ENCODE measurements around the gene USP21.
A peak's percentile ranks its signal among the peaks of the same experiment; 100 is the strongest.
"Not testable (repeated sequence)": the region's sequence is repeated elsewhere in the genome, so short reads cannot be mapped to it uniquely, and the experiment has no call there.

The USP21 gene, protein sequence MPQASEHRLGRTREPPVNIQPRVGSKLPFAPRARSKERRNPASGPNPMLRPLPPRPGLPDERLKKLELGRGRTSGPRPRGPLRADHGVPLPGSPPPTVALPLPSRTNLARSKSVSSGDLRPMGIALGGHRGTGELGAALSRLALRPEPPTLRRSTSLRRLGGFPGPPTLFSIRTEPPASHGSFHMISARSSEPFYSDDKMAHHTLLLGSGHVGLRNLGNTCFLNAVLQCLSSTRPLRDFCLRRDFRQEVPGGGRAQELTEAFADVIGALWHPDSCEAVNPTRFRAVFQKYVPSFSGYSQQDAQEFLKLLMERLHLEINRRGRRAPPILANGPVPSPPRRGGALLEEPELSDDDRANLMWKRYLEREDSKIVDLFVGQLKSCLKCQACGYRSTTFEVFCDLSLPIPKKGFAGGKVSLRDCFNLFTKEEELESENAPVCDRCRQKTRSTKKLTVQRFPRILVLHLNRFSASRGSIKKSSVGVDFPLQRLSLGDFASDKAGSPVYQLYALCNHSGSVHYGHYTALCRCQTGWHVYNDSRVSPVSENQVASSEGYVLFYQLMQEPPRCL

DNA sequence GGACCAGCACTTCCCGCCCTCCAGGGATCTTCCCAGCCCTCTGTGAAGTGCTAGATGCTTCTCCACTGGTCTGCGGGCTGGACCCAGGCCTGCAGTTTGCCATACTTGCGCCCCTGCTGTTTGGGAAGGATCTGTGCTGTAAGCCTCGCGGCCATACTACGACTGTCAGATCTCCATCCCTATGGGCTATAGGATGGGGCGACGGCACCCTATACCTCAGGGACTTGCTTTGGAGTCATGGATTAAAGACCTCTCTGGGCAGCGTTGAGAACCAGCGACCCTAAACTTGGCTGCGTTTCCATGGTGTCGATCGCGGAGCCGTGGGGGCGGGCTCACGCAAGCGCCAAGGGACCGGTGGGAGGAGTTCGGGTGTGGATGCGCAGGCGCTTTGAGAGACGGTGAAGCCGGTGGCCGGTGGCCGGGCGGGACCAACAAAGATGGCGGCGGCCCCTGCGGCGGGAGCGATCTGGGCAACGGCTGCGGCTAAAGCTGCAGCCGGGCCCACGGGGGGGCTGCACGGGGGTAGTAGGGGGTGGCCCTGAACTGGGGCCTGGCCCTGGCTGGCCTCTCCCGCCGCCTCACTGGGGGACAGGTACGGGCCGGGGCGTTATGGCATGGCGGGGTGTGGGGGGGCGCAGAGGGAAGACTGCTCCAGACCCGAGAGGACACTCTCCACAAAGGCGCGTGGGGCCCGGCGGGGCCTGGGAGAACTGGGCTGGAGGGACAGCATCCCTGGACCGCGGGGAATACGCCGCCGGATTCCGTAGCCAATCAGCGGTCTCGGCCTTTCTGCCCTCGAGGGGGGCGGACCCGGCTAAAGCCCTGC lies at the start of gene USP21:
Gene USP21 (plus strand): TSS at position 414 of the 826 bp plus-strand sequence. CDS start 1,141 bp downstream, outside the sequence.
- DNase-seq: peak; percentile 86

DNA sequence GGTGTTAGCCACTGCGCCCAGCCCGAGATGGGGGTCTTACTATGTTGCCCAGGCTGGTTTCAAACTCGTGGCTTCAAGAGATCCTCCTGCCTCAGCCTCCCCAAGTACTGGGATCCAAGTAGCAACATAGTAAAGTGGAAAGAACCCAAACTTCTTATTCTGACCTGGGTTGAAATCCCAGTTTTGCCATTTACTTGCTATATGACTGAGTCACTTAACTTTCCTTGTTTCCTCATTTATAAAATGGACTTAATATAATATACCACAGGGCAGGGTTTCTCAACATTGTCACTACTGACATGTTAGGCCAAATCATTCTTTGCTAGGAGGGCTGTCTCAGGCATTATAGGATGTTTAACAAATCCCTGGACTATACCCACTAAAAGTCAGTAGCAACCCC lies 48.2 kb upstream of the USP21 start:
- no peak for DNase-seq

DNA sequence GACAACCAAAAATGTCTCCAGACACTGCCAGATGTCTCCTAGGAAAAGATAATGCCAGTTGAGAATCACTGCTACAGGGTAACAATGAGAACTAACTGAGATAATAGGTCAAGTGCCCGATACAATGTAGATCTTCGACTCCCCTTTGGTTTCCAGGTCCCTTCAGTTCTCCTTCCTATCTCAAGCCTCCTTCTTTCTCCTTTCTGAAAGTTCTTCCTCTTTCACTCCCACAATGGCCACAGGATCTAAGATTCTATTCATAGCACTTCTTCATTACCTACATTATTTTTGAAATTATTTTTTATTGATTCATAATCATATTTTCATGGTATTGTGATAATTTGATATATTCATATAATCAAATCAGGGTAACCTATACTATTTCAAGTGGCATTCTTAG lies 47.8 kb upstream of the USP21 start:
- no peak for DNase-seq

DNA sequence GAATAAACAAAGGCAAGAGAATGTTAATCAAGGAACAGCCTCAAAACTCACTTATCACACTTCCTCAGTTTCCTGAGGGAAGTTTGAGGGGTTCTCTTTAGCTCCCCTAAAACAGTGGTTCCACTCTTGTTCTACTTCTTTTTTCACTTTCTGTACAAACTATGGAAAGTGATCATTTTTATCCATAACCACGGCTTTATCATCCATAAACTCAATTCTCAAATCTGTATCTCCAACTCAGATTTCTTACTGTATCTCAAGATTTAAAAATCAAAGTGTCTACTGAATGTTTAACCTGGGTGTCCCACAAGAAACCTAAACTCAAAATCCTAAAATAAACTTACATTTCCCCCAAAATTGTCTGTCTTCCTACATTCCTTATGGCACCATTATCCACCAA lies 45.4 kb upstream of the USP21 start:
- no peak for DNase-seq

DNA sequence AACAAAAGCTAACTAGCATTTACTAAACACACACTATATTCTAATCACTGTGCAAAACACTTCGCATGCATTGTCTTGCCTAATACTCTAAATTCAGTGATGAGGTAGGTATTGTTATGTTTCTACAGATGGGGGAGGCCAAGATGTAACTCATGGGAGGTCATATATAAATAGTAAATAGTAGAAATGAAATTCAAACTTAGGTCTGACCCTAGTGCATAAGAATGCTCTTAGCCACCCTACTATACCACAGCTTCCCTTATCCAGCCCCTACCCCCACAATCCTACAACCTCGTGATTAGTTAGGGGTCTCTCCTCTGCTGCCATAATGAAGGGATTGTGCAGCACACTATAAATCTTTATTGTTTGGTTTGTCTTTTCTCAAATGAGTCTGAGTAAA lies 44.7 kb upstream of the USP21 start:
- DNase-seq: no peak

DNA sequence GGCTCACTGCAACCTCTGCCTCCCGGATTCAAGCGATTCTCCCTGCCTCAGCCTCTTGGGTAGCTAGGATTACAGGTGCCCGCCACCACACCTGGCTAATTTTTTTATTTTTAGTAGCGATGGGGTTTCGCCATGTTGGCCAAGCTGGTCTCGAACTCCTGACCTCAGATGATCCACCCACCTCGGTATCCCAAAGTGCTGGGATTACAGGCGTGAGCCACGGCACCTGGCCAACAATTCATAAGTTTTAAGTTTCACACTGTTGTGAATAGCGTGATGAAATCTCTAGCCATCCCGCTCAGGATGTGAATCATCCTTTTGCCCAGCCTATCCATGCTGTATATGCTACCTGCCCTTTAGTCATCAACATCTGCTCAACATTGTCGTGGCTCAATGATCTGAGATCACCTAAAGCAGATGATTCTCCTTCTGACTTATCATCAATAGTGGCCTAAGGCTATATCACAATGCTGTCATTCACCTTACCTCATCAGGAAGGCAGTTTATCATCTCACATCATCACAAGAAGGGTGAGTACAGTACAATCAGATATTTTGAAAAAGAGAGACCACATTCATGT lies 44.1 kb upstream of the USP21 start:
- no peak for DNase-seq

DNA sequence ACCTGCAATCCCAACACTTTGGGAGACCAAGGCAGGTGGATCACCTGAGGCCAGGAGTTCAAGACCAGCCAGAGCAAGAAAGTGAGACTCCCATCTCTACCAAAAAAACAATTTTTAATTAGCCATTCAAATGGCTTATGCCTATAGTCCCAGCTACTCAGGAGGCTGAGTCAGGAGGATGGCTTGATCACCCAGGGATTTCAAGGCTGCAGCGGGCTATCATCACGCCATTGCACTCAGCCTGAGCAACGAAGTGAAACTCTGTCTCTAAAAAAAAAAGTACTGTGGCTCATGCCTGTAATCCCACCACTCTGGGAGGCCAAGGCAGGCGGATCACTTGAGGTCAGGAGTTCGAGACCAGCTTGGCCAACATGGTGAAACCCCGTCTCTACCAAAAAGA lies 43.3 kb upstream of the USP21 start:
- DNase-seq: not testable (repeated sequence)

DNA sequence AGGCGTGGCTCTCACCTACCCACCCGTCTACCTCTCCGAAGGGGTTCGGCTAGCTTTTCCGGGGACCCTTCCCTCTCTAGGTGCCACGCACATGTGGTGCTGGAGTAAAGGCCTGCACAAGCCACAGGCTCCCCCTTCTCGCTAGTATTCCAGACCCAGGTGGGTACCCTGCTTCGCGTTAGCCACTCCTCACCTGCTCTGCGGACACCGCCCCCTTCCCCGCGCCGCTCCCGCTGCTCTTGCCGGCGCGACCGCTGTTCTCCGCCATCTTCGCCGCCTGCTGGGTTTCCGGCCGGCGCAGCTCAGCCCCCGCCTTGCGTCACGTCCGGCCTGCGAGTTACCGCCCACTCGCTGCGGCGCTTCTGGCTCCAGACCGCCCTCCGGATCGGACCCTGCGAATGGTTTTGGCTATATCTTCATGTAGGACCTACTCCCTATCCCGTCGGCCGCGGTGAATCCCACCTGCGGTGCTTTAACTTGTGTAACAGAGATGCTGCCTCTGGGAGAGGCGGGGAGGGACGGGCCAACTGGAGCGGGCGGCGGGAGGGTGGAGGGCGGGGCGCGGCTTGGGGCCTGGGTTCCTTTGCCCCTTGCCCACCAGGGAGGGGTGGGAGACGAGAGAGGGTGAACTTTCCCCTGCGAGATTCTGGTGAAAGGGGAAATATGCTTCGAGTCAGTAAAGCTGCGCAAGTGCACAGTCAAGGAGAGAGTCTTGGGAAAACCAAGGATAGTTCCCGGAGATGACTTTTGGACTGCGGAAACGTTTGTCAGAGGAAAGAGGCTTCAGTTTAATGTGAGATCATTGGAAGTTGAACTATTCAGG lies 41.3 kb upstream of the USP21 start, which contains the start of the genes NIT1 and PFDN2:
Gene NIT1 (plus strand): TSS at position 347 of the 823 bp plus-strand sequence. CDS start 72 bp downstream, at position 419.
Gene PFDN2 (minus strand): TSS at position 279 of the 823 bp plus-strand sequence. CDS start 11 bp downstream, at position 268.
- peak; percentile 78 for DNase-seq

DNA sequence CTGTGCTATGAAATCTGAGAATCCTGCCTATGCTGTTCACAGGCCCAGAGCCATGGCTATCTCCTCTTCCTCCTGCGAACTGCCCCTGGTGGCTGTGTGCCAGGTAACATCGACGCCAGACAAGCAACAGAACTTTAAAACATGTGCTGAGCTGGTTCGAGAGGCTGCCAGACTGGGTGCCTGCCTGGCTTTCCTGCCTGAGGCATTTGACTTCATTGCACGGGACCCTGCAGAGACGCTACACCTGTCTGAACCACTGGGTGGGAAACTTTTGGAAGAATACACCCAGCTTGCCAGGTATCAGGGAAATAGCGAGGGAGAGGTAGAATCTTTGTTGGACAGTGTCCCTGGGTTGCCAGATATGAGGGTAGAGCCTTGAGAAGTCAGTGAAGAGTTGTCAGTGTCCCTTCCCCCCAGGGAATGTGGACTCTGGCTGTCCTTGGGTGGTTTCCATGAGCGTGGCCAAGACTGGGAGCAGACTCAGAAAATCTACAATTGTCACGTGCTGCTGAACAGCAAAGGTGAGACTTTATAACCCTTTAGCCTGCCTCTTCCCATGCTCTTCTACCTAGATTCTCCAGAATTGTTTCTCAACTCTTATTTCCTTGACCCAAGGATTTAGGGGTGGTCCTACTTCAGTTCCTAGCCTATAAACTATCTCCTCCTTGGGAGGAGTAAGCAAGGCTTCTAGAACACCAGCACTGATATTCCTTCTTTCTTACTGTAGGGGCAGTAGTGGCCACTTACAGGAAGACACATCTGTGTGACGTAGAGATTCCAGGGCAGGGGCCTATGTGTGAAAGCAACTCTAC lies 40.0 kb upstream of the USP21 start:
- DNase-seq: peak; percentile 45

DNA sequence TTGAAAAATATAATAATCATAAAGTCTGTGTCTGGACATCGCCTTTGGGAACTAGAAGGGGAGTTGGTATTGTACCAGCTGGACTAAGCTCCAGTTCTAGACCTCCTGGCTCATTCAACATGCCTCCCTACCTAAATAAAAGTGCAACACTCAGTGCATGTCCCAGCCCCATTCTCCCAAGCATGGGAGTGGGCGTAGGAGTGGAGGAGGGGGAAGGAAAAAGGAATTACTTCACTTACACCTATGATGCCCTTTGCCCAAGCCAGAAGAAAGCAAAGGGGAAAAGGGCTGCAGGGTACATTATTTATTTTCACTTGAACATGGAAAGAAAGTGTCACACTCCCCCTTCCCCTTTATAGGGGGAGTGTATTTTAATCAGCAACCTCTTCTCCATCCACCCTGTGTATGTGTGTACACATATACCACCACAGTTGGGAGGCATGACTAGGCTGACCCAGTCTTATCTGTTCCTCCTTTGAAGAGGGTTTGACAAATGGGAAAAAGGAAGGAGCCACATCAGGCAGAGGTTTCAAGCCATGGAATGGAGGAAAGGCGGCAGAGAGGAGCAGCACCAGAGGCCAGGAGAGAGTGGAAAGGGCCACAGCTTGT lies 38.2 kb upstream of the USP21 start:
- no peak for DNase-seq

DNA sequence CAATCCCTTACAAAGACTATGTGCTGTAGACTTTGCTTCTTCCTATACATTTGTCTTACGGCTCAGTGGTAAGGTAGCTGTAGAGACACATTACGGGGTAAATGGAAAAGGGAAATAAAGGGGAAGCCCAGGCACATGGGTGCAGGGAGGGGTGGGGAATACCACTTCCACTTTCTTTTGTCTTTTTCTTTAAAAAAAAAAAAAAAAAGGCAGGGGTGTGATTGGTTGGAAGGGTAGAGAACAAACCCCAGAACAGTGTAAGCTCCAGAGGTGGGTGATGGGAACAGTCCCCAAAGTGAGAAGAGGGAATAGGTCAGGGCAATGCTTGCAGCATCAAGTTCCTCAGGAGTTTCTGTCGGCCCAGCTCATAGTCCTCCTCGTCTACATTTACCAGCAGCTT lies 37.5 kb upstream of the USP21 start:
- DNase-seq: no peak

DNA sequence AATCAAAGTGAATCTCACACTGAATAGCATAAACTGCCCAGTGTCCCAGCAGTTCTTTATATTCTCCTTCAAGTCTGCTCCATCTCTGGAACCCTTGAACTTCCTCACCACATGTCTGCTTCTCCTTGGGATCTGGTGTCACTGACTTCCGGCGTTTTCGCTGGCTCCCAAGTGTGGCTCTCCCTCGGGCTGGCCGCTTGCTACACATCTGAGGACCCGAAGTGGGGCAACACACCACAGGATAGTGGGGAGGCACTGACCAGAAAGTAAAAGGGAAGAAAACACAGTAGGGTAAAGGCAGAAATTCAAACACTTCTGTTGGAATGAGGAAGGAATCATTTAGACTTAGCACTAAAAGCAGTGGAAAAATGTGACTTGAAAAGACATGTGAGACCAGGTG lies 36.3 kb upstream of the USP21 start:
- no peak for DNase-seq

DNA sequence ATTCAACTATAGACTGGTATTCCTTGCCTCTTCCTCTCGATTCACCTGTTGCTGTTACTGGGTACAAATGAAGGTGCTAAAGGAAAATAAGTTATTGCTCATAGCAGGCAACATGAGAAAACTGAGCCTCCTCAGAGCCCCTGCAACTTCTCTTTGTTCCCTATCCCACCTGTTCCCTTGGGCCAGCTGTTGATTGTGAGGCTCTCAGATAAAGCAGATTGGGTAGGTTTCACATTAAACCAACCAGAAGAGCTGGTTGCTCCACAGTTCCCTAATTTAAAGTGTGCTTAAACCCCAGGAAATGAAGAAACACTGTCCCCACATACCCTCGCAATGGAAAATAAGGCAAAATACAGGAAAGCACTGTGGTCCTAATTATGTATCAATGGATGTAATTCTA lies 31.7 kb upstream of the USP21 start:
- no peak for DNase-seq

DNA sequence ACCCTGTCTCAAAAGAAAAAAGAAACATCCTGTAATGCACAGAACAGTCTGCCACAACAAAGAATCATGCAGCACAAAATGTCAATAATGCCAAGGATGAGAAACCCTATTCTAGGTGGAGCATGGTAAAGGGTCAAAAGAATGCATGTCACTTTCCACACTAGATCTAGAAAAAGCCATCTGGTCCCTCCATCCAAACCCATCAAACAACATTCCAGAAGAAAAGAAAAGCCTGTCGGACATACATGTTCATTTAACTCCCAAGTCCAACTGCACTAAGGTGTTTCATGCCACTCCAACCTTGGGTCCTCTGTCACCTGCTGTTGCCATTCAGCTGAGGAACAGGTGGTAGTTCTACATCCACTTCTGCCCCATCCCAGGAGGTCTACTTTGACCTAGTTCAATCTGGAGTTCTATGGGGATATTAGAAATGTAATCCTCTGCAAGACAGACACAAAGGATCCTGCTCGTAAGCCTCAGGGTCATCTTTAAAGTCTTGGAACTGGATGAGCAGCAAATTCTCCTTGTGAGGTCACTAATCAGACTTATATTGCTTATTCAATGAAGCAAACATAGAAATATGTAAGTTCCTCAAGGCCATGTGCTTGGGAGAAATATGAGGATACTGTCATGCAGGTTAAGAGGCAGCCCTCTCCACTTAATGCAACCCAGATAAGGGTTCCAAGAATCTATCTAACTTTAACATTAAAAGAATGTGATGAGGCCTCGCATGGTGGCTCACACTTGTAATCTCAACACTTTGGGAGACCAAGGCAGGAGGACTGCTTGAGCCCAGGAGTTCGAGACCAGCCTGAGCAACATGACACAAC lies 30.5 kb upstream of the USP21 start:
- no peak for DNase-seq

DNA sequence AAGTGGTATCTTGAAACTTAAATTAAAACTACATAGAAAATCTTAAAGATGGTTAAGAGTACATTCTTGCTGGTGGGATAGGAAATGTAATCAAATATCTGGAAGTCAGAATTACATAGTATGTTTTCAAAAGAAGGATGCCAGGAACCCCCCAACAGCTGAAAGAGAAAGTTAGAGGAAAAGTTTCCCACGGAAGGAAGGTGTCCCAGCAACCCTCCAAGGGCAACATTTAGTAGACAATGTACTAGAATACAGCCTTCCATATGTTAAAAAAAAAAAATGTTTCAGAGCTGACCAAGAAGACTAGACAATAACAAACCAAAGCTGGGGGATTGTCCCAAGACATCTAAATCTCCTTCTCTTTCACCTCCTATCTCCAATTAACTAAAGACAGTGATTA lies 29.0 kb upstream of the USP21 start:
- DNase-seq: no peak

DNA sequence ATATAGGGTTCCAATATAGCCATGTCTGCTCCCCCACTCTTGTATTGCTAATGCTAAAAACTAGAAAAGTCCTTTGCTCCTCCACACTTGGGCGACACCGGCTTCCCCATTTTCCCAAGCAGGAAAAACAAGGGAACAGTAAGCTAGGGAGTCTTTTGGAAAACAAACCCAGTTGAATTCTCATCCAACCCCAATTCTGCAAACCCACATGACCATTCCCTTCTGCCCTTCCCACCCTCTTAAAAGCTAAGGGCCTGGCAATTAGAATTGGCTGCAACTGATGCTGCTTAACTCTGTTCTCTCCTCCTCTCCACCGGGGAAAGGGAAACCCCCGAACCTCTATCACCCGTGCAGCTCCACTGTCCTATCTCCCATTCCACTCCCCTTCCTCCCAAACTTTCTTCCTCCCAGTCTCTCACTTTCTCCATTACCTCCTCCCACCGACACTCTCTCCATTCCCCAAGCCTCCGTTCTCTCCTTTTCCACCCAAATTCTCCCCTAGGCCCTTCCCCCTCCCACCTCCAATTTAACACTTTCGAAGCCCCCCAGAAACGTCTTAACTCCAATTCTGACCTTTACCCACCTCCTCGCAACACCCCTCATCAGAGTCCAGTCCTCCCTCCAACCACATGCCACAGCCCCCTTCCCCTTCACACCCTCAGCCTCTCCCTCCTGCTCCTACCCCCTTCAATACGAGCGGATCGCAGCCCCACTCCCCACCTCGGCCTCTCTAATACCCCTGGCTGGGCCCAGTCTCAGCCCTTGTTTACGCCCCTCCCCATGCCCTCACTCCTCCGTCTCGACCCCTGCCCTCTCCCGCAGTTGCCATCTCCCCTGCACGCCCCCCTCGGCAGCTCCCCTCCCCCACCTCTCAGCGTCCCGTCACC lies 27.5 kb upstream of the USP21 start:
- DNase-seq: no peak

DNA sequence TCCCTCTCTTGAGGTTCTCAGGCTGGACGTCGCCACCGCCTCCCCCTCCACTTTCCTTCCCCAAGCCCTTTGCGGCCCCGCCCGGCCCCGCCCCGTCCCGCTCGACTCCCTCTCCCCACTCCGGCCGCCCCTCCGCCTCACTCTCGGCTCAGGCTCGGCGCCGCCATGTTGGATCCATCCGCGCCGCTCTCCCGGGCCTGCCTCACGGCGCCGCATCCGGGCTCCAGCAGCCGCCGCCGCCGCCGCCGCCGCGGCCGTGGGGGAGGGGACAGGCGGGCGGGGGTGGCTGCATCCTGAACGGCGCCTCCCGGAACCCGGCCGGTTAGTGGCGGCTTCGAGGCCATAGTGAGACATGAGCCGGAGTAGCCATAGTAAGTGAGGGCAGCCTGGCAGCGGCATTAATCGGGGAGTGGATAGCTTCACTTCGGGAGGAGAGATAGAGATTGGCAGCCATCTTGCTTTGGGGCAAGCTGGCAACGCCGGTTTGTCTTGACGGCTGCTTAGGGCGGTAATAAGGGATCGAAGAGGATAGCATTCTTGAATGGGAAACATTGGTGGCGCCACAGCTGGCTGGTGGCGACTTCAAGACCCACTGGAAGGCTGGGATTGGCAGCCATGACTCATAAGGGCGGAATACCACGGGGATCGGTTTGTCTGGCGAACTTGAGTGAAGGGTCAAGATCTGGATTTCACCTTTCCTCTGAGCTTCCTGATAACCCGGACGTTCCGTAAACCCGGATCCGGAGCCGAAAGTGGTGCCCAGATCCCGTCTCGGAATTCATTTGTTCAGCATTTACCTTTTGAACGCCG lies 26.7 kb upstream of the USP21 start, which contains the start of gene DEDD:
Gene DEDD (minus strand): TSS at position 258 of the 810 bp plus-strand sequence. CDS start 8,205 bp downstream, outside the sequence.
- DNase-seq: peak; percentile 85

Measured in activated CD4-positive, alpha-beta T cell treated with anti-CD3 and anti-CD28 coated beads for 1 hour (primary cell).